ENCODE data around the gene PSMG2. TPM values are rescaled to one million over a fixed set of nuclear protein-coding genes. Genes with fewer than 3 reads are reported as not detected.

PSMG2 gene
- total and polyA plus RNA-seq, 12 donors: 36.2 to 64.7 (median 47.6) TPM

DNA sequence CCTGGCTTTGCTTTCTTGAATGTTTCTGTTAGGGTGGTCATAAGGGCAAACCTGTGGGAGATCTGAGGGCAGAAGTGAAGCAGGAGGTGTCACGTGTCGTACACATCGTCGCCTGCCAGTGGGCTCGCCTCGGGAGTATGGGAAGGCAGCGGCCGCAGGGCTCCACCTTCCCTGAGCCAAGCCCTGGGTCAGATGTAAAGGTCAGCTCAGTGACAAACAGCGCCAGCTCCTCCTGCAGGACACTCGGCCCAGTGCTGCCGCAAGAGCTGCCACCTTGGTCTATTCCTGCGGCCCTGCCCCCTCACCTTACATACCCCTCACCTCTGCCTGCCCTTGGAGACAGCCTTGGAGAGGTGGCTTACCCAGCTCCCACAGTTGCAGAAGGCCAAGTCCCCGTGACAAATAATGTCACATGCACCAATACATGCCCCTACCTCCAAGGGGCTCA, 64.2 kb downstream of the PSMG2 start:
- ATAC-seq (no peak), DNase-seq (no peak)
- intact Hi-C loops (cut with DNase I): no loop called here
- Histone ChIP-seq H3K4me1 (no peaks in the 10 kb centered on the region), H3K9me3 (no peaks in the 10 kb centered on the region), H3K27ac (no peak overlapping the region), H3K4me3 (no peak overlapping the region), H3K36me3 (no peaks in the 10 kb centered on the region), H3K27me3 (peaks cover 0 to 4% (median 0%) of the 10 kb centered on the region in 7 donors)
- 33 to 37% methylated on average over 13 of the region's 13 CpGs for WGBS, 2 donors
- TF ChIP-seq, protein P1, sequence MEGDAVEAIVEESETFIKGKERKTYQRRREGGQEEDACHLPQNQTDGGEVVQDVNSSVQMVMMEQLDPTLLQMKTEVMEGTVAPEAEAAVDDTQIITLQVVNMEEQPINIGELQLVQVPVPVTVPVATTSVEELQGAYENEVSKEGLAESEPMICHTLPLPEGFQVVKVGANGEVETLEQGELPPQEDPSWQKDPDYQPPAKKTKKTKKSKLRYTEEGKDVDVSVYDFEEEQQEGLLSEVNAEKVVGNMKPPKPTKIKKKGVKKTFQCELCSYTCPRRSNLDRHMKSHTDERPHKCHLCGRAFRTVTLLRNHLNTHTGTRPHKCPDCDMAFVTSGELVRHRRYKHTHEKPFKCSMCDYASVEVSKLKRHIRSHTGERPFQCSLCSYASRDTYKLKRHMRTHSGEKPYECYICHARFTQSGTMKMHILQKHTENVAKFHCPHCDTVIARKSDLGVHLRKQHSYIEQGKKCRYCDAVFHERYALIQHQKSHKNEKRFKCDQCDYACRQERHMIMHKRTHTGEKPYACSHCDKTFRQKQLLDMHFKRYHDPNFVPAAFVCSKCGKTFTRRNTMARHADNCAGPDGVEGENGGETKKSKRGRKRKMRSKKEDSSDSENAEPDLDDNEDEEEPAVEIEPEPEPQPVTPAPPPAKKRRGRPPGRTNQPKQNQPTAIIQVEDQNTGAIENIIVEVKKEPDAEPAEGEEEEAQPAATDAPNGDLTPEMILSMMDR (IDR thresholded peaks at IDR 0.05): no peak

DNA sequence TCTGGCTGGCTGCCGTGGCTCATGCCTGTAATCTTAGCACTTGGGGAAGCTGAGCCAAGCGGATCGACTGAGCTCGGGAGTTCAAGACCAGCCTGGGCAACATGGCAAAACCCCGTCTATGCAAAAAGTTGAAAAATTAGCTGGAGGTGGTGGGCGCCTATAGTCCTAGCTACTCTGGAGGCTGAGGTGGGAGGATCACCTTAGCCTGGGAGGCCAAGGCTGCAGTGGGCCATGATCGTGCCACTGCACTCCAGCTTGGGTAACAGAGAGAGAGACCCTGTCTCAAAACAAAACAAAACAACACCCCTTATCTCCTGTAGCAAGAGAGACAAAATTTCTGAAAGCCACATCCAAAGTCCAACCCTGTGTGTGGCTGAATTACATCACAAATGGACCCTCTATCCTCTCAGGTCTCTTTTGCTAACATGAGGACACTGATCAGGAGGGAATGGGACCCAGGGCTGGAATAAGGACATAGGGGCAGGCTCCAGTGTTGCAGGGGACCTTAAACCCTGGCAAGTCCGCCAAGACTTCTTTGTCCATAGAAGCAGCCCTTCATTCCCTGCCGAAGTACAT, 64.8 kb downstream of the PSMG2 start:
- DNase-seq: no peak
- Histone ChIP-seq H3K9me3 (no peaks in the 10 kb centered on the region), H3K27me3 (peaks cover 0 to 4% (median 0%) of the 10 kb centered on the region in 7 donors), H3K27ac (no peak overlapping the region), H3K4me1 (no peaks in the 10 kb centered on the region), H3K4me3 (no peak overlapping the region), H3K36me3 (no peaks in the 10 kb centered on the region)
- 93 to 95% methylated on average over 9 of the region's 9 CpGs for WGBS, 2 donors
- intact Hi-C loops (cut with DNase I): no loop called here
- TF ChIP-seq, protein P1 (IDR thresholded peaks at IDR 0.05): no peak
- no peak for ATAC-seq

DNA sequence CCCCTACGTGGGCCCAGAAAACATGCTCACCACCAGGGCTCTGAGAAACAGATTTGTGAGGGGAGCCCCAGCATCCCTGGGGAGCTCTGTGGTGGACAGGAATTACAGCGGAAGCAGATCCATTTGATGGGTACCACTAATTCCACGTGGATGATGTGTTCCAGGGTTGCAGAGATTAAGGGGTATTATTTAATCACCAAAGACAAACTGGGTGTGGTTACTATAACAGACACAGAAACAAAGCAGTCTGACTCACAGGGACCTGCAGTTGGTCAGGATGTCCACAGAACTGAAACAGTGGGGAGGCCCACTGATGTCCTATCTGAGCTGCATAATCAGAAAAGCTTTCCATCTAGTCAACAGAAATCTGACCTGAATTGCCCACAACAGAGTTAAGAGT, 65.8 kb downstream of the PSMG2 start:
- no peaks in the 10 kb centered on the region for H3K9me3 ChIP-seq
- ATAC-seq: no peak
- WGBS, 2 donors: 77 to 78% methylated on average over 3 of the region's 3 CpGs
- no peak for DNase-seq
- H3K27me3 ChIP-seq: peaks cover 0 to 4% (median 0%) of the 10 kb centered on the region in 7 donors
- intact Hi-C loops (cut with DNase I): no loop called here
- TF ChIP-seq, protein P1 (IDR thresholded peaks at IDR 0.05): no peak
- no peak overlapping the region for H3K27ac ChIP-seq
- H3K4me1 ChIP-seq: no peaks in the 10 kb centered on the region
- no peak overlapping the region for H3K4me3 ChIP-seq
- no peaks in the 10 kb centered on the region for H3K36me3 ChIP-seq

DNA sequence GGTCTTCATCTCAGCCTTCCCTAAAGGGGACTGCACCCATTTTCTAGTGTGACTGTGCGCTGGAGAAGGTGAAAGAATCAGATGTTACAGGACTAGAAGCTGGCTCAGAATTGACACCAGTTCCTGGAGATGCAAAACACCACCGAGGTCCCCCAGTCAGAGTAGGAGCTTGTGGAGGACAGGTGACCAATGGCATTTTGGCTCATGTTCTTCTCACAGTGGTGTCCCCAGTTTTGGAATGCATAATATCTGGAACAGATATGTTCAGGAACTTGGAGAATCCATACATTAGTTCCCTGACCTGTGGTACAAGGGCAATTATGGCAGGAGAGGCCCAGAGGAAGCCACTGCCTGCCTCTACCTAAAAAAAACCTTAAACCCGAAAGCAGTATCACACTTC, 66.3 kb downstream of the PSMG2 start:
- H3K36me3 ChIP-seq: no peaks in the 10 kb centered on the region
- DNase-seq (no peak), ATAC-seq (no peak)
- no peaks in the 10 kb centered on the region for H3K4me1 ChIP-seq
- H3K27me3 ChIP-seq: peaks cover 0 to 4% (median 0%) of the 10 kb centered on the region in 7 donors
- no peaks in the 10 kb centered on the region for H3K9me3 ChIP-seq
- H3K27ac ChIP-seq: no peak overlapping the region
- 90 to 94% methylated on average over 3 of the region's 3 CpGs for WGBS, 2 donors
- H3K4me3 ChIP-seq: no peak overlapping the region
- TF ChIP-seq, protein P1 (IDR thresholded peaks at IDR 0.05): no peak
- intact Hi-C loops (cut with DNase I): no loop called here
